ENCODE data around the gene BBX.

- TF ChIP-seq REST (IDR thresholded peaks at IDR 0.05; ENCODE audit: insufficient read depth in 1 of 2, low read depth in 2 of 2, low read length in 2 of 2) (no peak), SIN3A (IDR thresholded peaks at IDR 0.05; ENCODE audit: borderline replicate concordance, insufficient read depth, low read length) (no peak), POLR2AphosphoS5 (IDR thresholded peaks at IDR 0.05; ENCODE audit: low read depth, low read length) (no peak), TAF1 (IDR thresholded peaks at IDR 0.05; ENCODE audit: borderline replicate concordance, insufficient read depth, low read length) (no peak), FOXP2 (optimal IDR thresholded peaks at IDR 0.05; ENCODE audit: borderline replicate concordance, extremely low read depth, extremely low read length, insufficient read depth) (no peak)
Measured at GRCh38 chr3:107643038-107643883, 120.5 kb downstream of the BBX start.

Data from PFSK-1 (cell line).